HEK293 (cell line): ENCODE measurements around the gene CCDC92.

ENCODE experiments used
- CTCF ChIA-PET: fragments of 350-600 bp; formaldehyde crosslinking; extraction: SDS; loops from one replicate; lab custom pipeline; 2021; ENCODE audit warnings: antibody characterized with exemption; lab: Yijun Ruan, JAX
- POLR2A ChIA-PET: fragments of 300-600 bp; formaldehyde crosslinking; extraction: SDS; loops from one replicate; lab custom pipeline; 2020; ENCODE audit warnings: antibody characterized with exemption, inconsistent platforms; lab: Yijun Ruan, JAX
- H3K27ac ChIP-seq: fragments of 200-500 bp; sonication (Bioruptor generic); 2 replicates; pipeline ENCODE4 v1.5.1; 2014; ENCODE audit warnings: low read depth, low read length, control low read depth, inconsistent platforms; ENCODE audit errors: extremely low read depth
- H3K36me3 ChIP-seq, 2 experiments: fragments of 200-500 bp in 1 of 2; sonication (Bioruptor generic) in 1 of 2; 1 replicate in 1 of 2; 2 replicates in 1 of 2; pipeline ENCODE4 v1.5.1; 2014 to 2017; ENCODE audit warnings: inconsistent platforms in 2 of 2, low read length in 2 of 2; ENCODE audit not compliant: control insufficient read depth in 2 of 2, insufficient read depth in 1 of 2
- H3K4me1 ChIP-seq: fragments of 200-500 bp; sonication (Bioruptor generic); 2 replicates; pipeline ENCODE4 v1.5.1; 2014; ENCODE audit warnings: mild to moderate bottlenecking, low read length, inconsistent platforms; ENCODE audit not compliant: control insufficient read depth, insufficient read depth
- H3K4me3 ChIP-seq: 2 replicates; pipeline ENCODE4 v1.5.1; 2011; ENCODE audit warnings: low read depth, mild to moderate bottlenecking, control low read depth, low read length, moderate library complexity
- H3K9me3 ChIP-seq: fragments of 200-500 bp; sonication (Bioruptor generic); 2 replicates; pipeline ENCODE4 v1.5.1; 2014; ENCODE audit warnings: low read depth, low read length, inconsistent platforms; ENCODE audit not compliant: control insufficient read depth, insufficient read depth
- GLIS1 ChIP-seq: fragments of 450-650 bp; formaldehyde crosslinking; IDR thresholded peaks from 2 replicates; pipeline ENCODE4 v1.5.1; 2016; ENCODE audit warnings: missing biosample characterization, missing genetic modification characterization
- HOXC10 ChIP-seq: sonication (generic); formaldehyde crosslinking; IDR thresholded peaks from 2 replicates; pipeline ENCODE4 v1.8.1; 2023; ENCODE audit warnings: mild to moderate bottlenecking, missing genetic modification reagents
- SP2 ChIP-seq: fragments of 450-650 bp; formaldehyde crosslinking; IDR thresholded peaks from 2 replicates; pipeline ENCODE4 v1.5.1; 2016; ENCODE audit warnings: missing biosample characterization, missing genetic modification characterization
- ZBTB17 ChIP-seq: fragments of 450-650 bp; formaldehyde crosslinking; IDR thresholded peaks from 2 replicates; pipeline ENCODE4 v1.5.1; 2016; ENCODE audit warnings: missing biosample characterization, missing genetic modification characterization
- ZNF221 ChIP-seq: fragments of 450-650 bp; formaldehyde crosslinking; IDR thresholded peaks from 2 replicates; pipeline ENCODE4 v1.5.1; 2017; ENCODE audit warnings: missing biosample characterization, missing genetic modification characterization, borderline replicate concordance
- ZNF473 ChIP-seq: fragments of 450-650 bp; formaldehyde crosslinking; IDR thresholded peaks from 2 replicates; pipeline ENCODE4 v1.5.1; 2017; ENCODE audit warnings: missing biosample characterization, missing genetic modification characterization
- ZNF600 ChIP-seq: fragments of 450-650 bp; formaldehyde crosslinking; IDR thresholded peaks from 2 replicates; pipeline ENCODE4 v1.5.1; 2016; ENCODE audit warnings: missing biosample characterization, missing genetic modification characterization
- ZNF777 ChIP-seq: fragments of 450-650 bp; formaldehyde crosslinking; IDR thresholded peaks from 2 replicates; pipeline ENCODE4 v1.5.1; 2017; ENCODE audit warnings: missing biosample characterization, missing genetic modification characterization, borderline replicate concordance
- ZNF792 ChIP-seq: fragments of 450-650 bp; formaldehyde crosslinking; IDR thresholded peaks from 2 replicates; pipeline ENCODE4 v1.5.1; 2016; ENCODE audit warnings: missing biosample characterization, missing genetic modification characterization
- TF ChIP-seq, protein P1 (sequence below): fragments of 450-650 bp; formaldehyde crosslinking; IDR thresholded peaks from 2 replicates; pipeline ENCODE4 v1.5.1; 2016; ENCODE audit warnings: missing biosample characterization, missing genetic modification characterization
- TF ChIP-seq, protein P2 (sequence below): fragments of 450-650 bp; formaldehyde crosslinking; IDR thresholded peaks from 2 replicates; pipeline ENCODE4 v1.5.1; 2016; ENCODE audit warnings: missing biosample characterization, missing genetic modification characterization, low read depth
- TF ChIP-seq, protein P3 (sequence below): fragments of 450-650 bp; formaldehyde crosslinking; IDR thresholded peaks from 2 replicates; pipeline ENCODE4 v1.5.1; 2016; ENCODE audit warnings: missing biosample characterization, missing genetic modification characterization
- TF ChIP-seq, protein P4 (sequence below): fragments of 450-650 bp; formaldehyde crosslinking; IDR thresholded peaks from 2 replicates; pipeline ENCODE4 v1.5.1; 2017; ENCODE audit warnings: missing biosample characterization, missing genetic modification characterization
- TF ChIP-seq, protein P5 (sequence below): fragments of 450-650 bp; formaldehyde crosslinking; IDR thresholded peaks from 2 replicates; pipeline ENCODE4 v1.5.1; 2016; ENCODE audit warnings: missing biosample characterization, missing genetic modification characterization
- TF ChIP-seq, protein P6 (sequence below): fragments of 450-650 bp; formaldehyde crosslinking; IDR thresholded peaks from 2 replicates; pipeline ENCODE4 v1.5.1; 2017; ENCODE audit warnings: missing biosample characterization, missing genetic modification characterization

CCDC92 gene

DNA sequence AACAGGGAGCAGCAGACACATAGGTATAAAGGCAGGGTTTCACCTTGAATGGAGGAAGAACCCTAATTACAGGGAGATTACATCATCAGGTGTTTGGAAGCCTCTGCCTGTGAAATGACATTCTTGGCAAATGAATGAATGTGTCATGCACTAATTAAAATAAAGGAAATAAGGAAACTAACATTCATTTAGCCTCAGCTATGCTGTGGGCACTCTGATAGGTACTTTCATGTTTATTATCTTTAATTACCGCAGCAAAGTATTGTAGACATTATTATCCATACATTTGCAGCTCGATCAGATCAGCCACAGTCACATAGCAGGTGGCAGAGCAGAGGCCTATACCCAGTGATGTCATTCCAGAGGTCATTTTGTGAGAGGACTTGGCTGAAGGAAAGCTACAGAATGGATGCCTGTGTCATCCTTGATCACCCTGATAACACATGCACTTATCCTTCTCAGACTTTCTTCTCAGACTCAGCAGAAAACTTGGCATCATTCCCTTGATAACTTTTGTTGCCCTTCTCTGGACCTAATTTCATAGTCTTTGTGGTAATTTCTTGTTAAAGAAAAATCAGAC, 18.8 kb upstream of the CCDC92 start (continued):
- TF ChIP-seq, protein P1, sequence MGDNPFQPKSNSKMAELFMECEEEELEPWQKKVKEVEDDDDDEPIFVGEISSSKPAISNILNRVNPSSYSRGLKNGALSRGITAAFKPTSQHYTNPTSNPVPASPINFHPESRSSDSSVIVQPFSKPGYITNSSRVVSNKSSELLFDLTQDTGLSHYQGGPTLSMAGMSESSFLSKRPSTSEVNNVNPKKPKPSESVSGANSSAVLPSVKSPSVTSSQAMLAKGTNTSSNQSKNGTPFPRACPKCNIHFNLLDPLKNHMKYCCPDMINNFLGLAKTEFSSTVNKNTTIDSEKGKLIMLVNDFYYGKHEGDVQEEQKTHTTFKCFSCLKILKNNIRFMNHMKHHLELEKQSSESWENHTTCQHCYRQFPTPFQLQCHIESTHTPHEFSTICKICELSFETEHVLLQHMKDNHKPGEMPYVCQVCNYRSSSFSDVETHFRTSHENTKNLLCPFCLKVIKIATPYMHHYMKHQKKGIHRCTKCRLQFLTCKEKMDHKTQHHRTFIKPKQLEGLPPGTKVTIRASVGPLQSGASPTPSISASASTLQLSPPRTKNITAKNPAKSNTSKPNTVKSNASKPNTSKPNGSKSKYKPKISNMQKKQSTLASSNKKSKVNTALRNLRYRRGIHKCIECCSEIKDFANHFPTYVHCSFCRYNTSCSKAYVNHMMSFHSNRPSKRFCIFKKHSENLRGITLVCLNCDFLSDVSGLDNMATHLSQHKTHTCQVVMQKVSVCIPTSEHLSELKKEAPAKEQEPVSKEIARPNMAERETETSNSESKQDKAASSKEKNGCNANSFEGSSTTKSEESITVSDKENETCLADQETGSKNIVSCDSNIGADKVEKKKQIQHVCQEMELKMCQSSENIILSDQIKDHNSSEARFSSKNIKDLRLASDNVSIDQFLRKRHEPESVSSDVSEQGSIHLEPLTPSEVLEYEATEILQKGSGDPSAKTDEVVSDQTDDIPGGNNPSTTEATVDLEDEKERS, result no peak
- TF ChIP-seq HOXC10 (CRISPR knock-in tag), result no peak
- TF ChIP-seq ZNF221 (tag by site-specific recombination), result no peak
- TF ChIP-seq, protein P2, sequence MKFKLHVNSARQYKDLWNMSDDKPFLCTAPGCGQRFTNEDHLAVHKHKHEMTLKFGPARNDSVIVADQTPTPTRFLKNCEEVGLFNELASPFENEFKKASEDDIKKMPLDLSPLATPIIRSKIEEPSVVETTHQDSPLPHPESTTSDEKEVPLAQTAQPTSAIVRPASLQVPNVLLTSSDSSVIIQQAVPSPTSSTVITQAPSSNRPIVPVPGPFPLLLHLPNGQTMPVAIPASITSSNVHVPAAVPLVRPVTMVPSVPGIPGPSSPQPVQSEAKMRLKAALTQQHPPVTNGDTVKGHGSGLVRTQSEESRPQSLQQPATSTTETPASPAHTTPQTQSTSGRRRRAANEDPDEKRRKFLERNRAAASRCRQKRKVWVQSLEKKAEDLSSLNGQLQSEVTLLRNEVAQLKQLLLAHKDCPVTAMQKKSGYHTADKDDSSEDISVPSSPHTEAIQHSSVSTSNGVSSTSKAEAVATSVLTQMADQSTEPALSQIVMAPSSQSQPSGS (tag by site-specific recombination), result peak; percentile 45; the same call in 1 of the 2 replicates
- TF ChIP-seq, protein P3, sequence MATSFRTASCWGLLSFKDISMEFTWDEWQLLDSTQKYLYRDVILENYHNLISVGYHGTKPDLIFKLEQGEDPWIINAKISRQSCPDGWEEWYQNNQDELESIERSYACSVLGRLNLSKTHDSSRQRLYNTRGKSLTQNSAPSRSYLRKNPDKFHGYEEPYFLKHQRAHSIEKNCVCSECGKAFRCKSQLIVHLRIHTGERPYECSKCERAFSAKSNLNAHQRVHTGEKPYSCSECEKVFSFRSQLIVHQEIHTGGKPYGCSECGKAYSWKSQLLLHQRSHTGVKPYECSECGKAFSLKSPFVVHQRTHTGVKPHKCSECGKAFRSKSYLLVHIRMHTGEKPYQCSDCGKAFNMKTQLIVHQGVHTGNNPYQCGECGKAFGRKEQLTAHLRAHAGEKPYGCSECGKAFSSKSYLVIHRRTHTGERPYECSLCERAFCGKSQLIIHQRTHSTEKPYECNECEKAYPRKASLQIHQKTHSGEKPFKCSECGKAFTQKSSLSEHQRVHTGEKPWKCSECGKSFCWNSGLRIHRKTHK (tag by site-specific recombination), result no peak
- no peak for TF ChIP-seq ZNF777 (tag by site-specific recombination)
- TF ChIP-seq, protein P4, sequence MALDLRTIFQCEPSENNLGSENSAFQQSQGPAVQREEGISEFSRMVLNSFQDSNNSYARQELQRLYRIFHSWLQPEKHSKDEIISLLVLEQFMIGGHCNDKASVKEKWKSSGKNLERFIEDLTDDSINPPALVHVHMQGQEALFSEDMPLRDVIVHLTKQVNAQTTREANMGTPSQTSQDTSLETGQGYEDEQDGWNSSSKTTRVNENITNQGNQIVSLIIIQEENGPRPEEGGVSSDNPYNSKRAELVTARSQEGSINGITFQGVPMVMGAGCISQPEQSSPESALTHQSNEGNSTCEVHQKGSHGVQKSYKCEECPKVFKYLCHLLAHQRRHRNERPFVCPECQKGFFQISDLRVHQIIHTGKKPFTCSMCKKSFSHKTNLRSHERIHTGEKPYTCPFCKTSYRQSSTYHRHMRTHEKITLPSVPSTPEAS, result no peak
- no peak for TF ChIP-seq ZNF473
- no peak for TF ChIP-seq GLIS1 (tag by site-specific recombination)
- no peak for TF ChIP-seq SP2 (tag by site-specific recombination)

DNA sequence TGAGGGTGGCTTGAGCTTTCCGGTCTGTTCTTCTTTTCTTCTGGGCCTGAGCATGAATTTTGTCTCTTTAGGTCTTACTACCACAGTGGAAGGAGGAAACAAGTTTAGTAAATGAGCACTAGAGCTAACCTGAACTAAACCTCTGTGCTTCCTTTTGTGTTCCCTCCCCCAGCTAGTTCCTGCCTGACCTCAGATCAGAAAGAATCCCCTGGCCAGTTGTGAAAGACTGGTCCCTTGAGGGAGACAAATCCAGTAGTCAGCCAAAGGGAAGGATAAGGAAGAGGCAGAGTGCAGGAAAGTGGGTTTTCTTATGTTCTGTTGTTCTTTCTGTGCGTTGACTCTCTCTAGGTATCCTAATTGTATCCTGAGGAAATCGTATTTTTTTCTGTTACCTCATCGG, 17.9 kb upstream of the CCDC92 start:
- POLR2A ChIA-PET, result interaction anchor here (1.1 kb wide), 1 partner anchor 12 kb away, joined by 3 read pairs; no protein-coding TSS in a partner anchor
- H3K4me3 ChIP-seq, result no peak overlapping the region
- CTCF ChIA-PET, result interaction anchor here (0.6 to 2.0 kb wide), 2 partner anchors 10 to 42 kb away, joined by 3 to 10 read pairs; no protein-coding TSS in a partner anchor
- peaks cover 4% of the 10 kb centered on the region; the same call in 1 of the 2 replicates for H3K4me1 ChIP-seq
- no peaks in the 10 kb centered on the region for H3K9me3 ChIP-seq
- H3K36me3 ChIP-seq, result peaks cover 18 to 74% of the 10 kb centered on the region in 2 experiments; a peak in 2 of 3 replicates
- TF ChIP-seq ZBTB17 (peak; percentile 41), ZNF600 (tag by site-specific recombination) (peak; percentile 42; the same call in 1 of the 2 replicates), ZNF792 (tag by site-specific recombination) (no peak)
- TF ChIP-seq, protein P5, sequence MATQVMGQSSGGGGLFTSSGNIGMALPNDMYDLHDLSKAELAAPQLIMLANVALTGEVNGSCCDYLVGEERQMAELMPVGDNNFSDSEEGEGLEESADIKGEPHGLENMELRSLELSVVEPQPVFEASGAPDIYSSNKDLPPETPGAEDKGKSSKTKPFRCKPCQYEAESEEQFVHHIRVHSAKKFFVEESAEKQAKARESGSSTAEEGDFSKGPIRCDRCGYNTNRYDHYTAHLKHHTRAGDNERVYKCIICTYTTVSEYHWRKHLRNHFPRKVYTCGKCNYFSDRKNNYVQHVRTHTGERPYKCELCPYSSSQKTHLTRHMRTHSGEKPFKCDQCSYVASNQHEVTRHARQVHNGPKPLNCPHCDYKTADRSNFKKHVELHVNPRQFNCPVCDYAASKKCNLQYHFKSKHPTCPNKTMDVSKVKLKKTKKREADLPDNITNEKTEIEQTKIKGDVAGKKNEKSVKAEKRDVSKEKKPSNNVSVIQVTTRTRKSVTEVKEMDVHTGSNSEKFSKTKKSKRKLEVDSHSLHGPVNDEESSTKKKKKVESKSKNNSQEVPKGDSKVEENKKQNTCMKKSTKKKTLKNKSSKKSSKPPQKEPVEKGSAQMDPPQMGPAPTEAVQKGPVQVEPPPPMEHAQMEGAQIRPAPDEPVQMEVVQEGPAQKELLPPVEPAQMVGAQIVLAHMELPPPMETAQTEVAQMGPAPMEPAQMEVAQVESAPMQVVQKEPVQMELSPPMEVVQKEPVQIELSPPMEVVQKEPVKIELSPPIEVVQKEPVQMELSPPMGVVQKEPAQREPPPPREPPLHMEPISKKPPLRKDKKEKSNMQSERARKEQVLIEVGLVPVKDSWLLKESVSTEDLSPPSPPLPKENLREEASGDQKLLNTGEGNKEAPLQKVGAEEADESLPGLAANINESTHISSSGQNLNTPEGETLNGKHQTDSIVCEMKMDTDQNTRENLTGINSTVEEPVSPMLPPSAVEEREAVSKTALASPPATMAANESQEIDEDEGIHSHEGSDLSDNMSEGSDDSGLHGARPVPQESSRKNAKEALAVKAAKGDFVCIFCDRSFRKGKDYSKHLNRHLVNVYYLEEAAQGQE, result no peak
- TF ChIP-seq, protein P6, sequence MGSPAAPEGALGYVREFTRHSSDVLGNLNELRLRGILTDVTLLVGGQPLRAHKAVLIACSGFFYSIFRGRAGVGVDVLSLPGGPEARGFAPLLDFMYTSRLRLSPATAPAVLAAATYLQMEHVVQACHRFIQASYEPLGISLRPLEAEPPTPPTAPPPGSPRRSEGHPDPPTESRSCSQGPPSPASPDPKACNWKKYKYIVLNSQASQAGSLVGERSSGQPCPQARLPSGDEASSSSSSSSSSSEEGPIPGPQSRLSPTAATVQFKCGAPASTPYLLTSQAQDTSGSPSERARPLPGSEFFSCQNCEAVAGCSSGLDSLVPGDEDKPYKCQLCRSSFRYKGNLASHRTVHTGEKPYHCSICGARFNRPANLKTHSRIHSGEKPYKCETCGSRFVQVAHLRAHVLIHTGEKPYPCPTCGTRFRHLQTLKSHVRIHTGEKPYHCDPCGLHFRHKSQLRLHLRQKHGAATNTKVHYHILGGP (tag by site-specific recombination), result peak; percentile 10; the same call in 1 of the 2 replicates
- no peak overlapping the region for H3K27ac ChIP-seq
